ENCODE data around the gene TCF23. TPM values are rescaled to one million over a fixed set of nuclear protein-coding genes. Genes with fewer than 3 reads are reported as not detected.

Gene TCF23
- total RNA-seq, 1 experiment from 2014 or later: 0.13 TPM

- TF ChIP-seq PRDM15 (CRISPR knock-in tag; IDR thresholded peaks at IDR 0.05) (no peak), GRHL2 (CRISPR knock-in tag; IDR thresholded peaks at IDR 0.05; ENCODE audit: insufficient replicate concordance, severe bottlenecking) (no peak), ATF2 (CRISPR knock-in tag; IDR thresholded peaks at IDR 0.05; ENCODE audit: borderline replicate concordance, low read depth) (no peak), MAX (CRISPR knock-in tag; IDR thresholded peaks at IDR 0.05) (peak; percentile 29; the same call in 1 of the 2 replicates), ZNF532 (CRISPR knock-in tag; IDR thresholded peaks at IDR 0.05; ENCODE audit: borderline replicate concordance) (no peak), ETV6 (CRISPR knock-in tag; IDR thresholded peaks at IDR 0.05) (peak; percentile 82; the same call in 1 of the 2 replicates), ELF4 (CRISPR knock-in tag; IDR thresholded peaks at IDR 0.05; ENCODE audit: low read depth) (no peak), SOX15 (CRISPR knock-in tag; IDR thresholded peaks at IDR 0.05) (no peak), ERG (CRISPR knock-in tag; IDR thresholded peaks at IDR 0.05) (no peak), NFE2L1 (CRISPR knock-in tag; IDR thresholded peaks at IDR 0.05) (0 out of 2 replicates have a peak, but pooled peaks have one; percentile 45), ZNF423 (CRISPR knock-in tag; IDR thresholded peaks at IDR 0.05) (no peak), ZBTB43 (CRISPR knock-in tag; IDR thresholded peaks at IDR 0.05) (no peak), SMAD4 (CRISPR knock-in tag; IDR thresholded peaks at IDR 0.05) (no peak), TEAD1 (CRISPR knock-in tag; IDR thresholded peaks at IDR 0.05) (no peak), USF2 (CRISPR knock-in tag; IDR thresholded peaks at IDR 0.05) (no peak), HMGXB4 (CRISPR knock-in tag; IDR thresholded peaks at IDR 0.05) (peak; percentile 54; the same call in 1 of the 2 replicates), HMGA2 (CRISPR knock-in tag; IDR thresholded peaks at IDR 0.05) (no peak), ZNF416 (CRISPR knock-in tag; IDR thresholded peaks at IDR 0.05) (no peak), ZNF671 (CRISPR knock-in tag; IDR thresholded peaks at IDR 0.05) (no peak), E2F4 (CRISPR knock-in tag; IDR thresholded peaks at IDR 0.05; ENCODE audit: borderline replicate concordance, low read depth) (no peak)
Measured at GRCh38 chr2:27123302-27124150, 25.3 kb upstream of the TCF23 start, which contains the start of gene ABHD1 (continued).
